T-helper 2 cell (primary cell): Measurements from ENCODE around the gene CADM1.

Source experiments
- DNase-seq, 5 experiments: peaks; one replicate each; pipeline versions ENCODE4 v3.0.0 to v3.0.0-alpha.2; 2012 to 2022

Gene CADM1

GRCh38 chr11:115237578-115237977 lies 266.6 kb downstream of the CADM1 start:
- DNase-seq, result no peak

GRCh38 chr11:115234794-115235193 lies 269.4 kb downstream of the CADM1 start:
- no peak for DNase-seq

GRCh38 chr11:115226556-115226955 lies 277.7 kb downstream of the CADM1 start:
- no peak for DNase-seq

- DNase-seq, result no peak
Measured at GRCh38 chr11:115224551-115224950, 279.7 kb downstream of the CADM1 start.

GRCh38 chr11:115222863-115223530 lies 281.2 kb downstream of the CADM1 start:
- peak in 1 of 5 experiments; percentile 84 for DNase-seq

GRCh38 chr11:115222218-115222862 lies 281.9 kb downstream of the CADM1 start:
- DNase-seq, result peak in 2 of 5 experiments; percentile 52 to 99

- DNase-seq, result peak in 1 of 5 experiments; percentile 57
Measured at GRCh38 chr11:115221461-115222069, 282.6 kb downstream of the CADM1 start.

GRCh38 chr11:115220911-115221310 lies 283.3 kb downstream of the CADM1 start:
- no peak for DNase-seq

GRCh38 chr11:115220423-115220822 lies 283.8 kb downstream of the CADM1 start:
- DNase-seq, result no peak

- DNase-seq, result no peak
Measured at GRCh38 chr11:115219376-115219775, 284.8 kb downstream of the CADM1 start.

GRCh38 chr11:115217726-115218311 lies 286.4 kb downstream of the CADM1 start:
- DNase-seq, result peak in 2 of 5 experiments; percentile 22 to 95

GRCh38 chr11:115215694-115216617 lies 288.3 kb downstream of the CADM1 start:
- DNase-seq, result peak in 1 of 5 experiments; percentile 39

GRCh38 chr11:115214644-115215234 lies 289.5 kb downstream of the CADM1 start:
- DNase-seq, result no peak

GRCh38 chr11:115213007-115213406 lies 291.2 kb downstream of the CADM1 start:
- no peak for DNase-seq

GRCh38 chr11:115208808-115209259 lies 295.4 kb downstream of the CADM1 start:
- DNase-seq, result peak in 1 of 5 experiments; percentile 40

- DNase-seq, result no peak
Measured at GRCh38 chr11:115207916-115208315, 296.3 kb downstream of the CADM1 start.

GRCh38 chr11:115207166-115207591 lies 297.0 kb downstream of the CADM1 start:
- no peak for DNase-seq

- DNase-seq, result no peak
Measured at GRCh38 chr11:115206365-115207022, 297.7 kb downstream of the CADM1 start.

GRCh38 chr11:115202900-115203552 lies 301.2 kb downstream of the CADM1 start:
- DNase-seq, result no peak

GRCh38 chr11:115202074-115202473 lies 302.1 kb downstream of the CADM1 start:
- no peak for DNase-seq
